ENCODE results near the gene CADM4.

GRCh38 chr19:43596842-43597461 lies 42.7 kb downstream of the CADM4 start:
- no peak for TF ChIP-seq CTCF (IDR thresholded peaks at IDR 0.05 in 2 of 3, conservative IDR thresholded peaks at IDR 0.05 in 1 of 3; ENCODE audit: borderline replicate concordance in 1 of 3, insufficient read depth in 1 of 3, low read depth in 2 of 3, low read length in 2 of 3)
- TF ChIP-seq POLR2AphosphoS5 (IDR thresholded peaks at IDR 0.05; ENCODE audit: low read depth, low read length): no peak
- TF ChIP-seq CBX3 (IDR thresholded peaks at IDR 0.05; ENCODE audit: low read depth): no peak
- TF ChIP-seq ATF3 (IDR thresholded peaks at IDR 0.05): no peak
- no peak for TF ChIP-seq EZH2phosphoT487 (IDR thresholded peaks at IDR 0.05; ENCODE audit: borderline replicate concordance)
- no peak for TF ChIP-seq JUND (IDR thresholded peaks at IDR 0.05)
- no peak for TF ChIP-seq ELF1 (IDR thresholded peaks at IDR 0.05; ENCODE audit: borderline replicate concordance, low read depth)
- TF ChIP-seq ZNF274 (IDR thresholded peaks at IDR 0.05; ENCODE audit: low read depth, low read length): no peak
- no peak for TF ChIP-seq SIN3A (IDR thresholded peaks at IDR 0.05; ENCODE audit: low read depth)
- no peak for TF ChIP-seq ZBTB33 (IDR thresholded peaks at IDR 0.05; ENCODE audit: extremely low read depth, insufficient replicate concordance, low read length)
- no peak for TF ChIP-seq REST (IDR thresholded peaks at IDR 0.05; ENCODE audit: low read depth)
- no peak for TF ChIP-seq POLR2A (IDR thresholded peaks at IDR 0.05; ENCODE audit: borderline replicate concordance, extremely low read depth, insufficient read depth, insufficient read length)
- no peak for TF ChIP-seq ZFX (IDR thresholded peaks at IDR 0.05)
